Endothelial cell of umbilical vein (primary cell): ENCODE measurements around the gene TBP.

Experiments
- EZH2 ChIP-seq: IDR thresholded peaks from 2 replicates; pipeline ENCODE4 v1.6.1; 2012; ENCODE audit warnings: borderline replicate concordance, low read depth, mild to moderate bottlenecking, moderate library complexity, low read length, inconsistent platforms; ENCODE audit not compliant: severe bottlenecking
- FOS ChIP-seq: IDR thresholded peaks from 2 replicates; pipeline ENCODE4 v1.6.1; 2011; ENCODE audit warnings: mild to moderate bottlenecking, low read length, moderate library complexity, borderline replicate concordance; ENCODE audit not compliant: insufficient read depth
- GATA2 ChIP-seq: IDR thresholded peaks from 2 replicates; pipeline ENCODE4 v1.7.0; 2011; ENCODE audit warnings: low read depth, mild to moderate bottlenecking, moderate library complexity, mixed read lengths, low read length; ENCODE audit not compliant: insufficient read length, insufficient read depth
- JUN ChIP-seq: IDR thresholded peaks from 2 replicates; pipeline ENCODE4 v1.6.1; 2011; ENCODE audit warnings: borderline replicate concordance, low read depth; ENCODE audit not compliant: insufficient read length, insufficient read depth
- MYC ChIP-seq: IDR thresholded peaks from one replicate; pipeline ENCODE4 v1.6.1; 2011; ENCODE audit warnings: mild to moderate bottlenecking, low read depth, low read length
- POLR2A ChIP-seq: IDR thresholded peaks from 2 replicates; pipeline ENCODE4 v1.6.1; 2012; ENCODE audit warnings: low read depth, mild to moderate bottlenecking, control low read depth, low read length
- POLR2AphosphoS5 ChIP-seq: IDR thresholded peaks from 2 replicates; pipeline ENCODE4 v1.6.1; 2012; ENCODE audit warnings: low read depth, mild to moderate bottlenecking, control low read depth, low read length, moderate library complexity; ENCODE audit not compliant: insufficient read depth
- TF ChIP-seq, protein P1 (sequence below), 2 donors: IDR thresholded peaks; 1 replicate in 1 of 2; 2 replicates in 1 of 2; pipeline ENCODE4 v1.5.1; 2011; ENCODE audit warnings: low read length in 2 of 2, mild to moderate bottlenecking in 2 of 2, moderate library complexity in 2 of 2, control low read depth in 1 of 2, inconsistent platforms in 1 of 2, low read depth in 1 of 2; ENCODE audit not compliant: insufficient read depth in 1 of 2; ENCODE audit errors: extremely low read depth in 1 of 2

DNA sequence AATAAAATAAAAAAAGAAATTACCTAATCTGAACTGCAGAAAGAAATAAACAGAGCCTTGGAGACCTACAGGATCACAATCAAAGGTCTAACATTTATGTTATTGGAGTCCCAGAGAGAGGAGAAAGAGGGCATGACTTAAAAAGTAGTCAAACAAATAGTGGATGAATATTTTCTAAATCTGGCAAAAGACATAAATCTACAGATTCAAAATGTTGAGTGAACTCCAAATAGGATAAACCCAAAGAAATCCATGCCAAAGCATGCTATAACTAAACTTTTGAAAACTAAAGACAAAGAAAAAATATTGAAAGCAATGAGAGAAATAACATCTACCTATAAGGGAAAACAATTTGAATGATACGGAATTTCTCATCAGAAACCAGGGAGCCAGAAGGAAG is 39.3 kb upstream of the TBP start:
- TF ChIP-seq POLR2AphosphoS5 (no peak), POLR2A (no peak), EZH2 (no peak), JUN (no peak), MYC (no peak), FOS (no peak), GATA2 (no peak)
- TF ChIP-seq, protein P1, sequence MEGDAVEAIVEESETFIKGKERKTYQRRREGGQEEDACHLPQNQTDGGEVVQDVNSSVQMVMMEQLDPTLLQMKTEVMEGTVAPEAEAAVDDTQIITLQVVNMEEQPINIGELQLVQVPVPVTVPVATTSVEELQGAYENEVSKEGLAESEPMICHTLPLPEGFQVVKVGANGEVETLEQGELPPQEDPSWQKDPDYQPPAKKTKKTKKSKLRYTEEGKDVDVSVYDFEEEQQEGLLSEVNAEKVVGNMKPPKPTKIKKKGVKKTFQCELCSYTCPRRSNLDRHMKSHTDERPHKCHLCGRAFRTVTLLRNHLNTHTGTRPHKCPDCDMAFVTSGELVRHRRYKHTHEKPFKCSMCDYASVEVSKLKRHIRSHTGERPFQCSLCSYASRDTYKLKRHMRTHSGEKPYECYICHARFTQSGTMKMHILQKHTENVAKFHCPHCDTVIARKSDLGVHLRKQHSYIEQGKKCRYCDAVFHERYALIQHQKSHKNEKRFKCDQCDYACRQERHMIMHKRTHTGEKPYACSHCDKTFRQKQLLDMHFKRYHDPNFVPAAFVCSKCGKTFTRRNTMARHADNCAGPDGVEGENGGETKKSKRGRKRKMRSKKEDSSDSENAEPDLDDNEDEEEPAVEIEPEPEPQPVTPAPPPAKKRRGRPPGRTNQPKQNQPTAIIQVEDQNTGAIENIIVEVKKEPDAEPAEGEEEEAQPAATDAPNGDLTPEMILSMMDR (IDR thresholded peaks at IDR 0.05; ENCODE audit: extremely low read depth in 1 of 2, insufficient read depth in 1 of 2, low read depth in 1 of 2, low read length in 2 of 2): no peak
